ENCODE results near the gene CIDEC. TPM values are rescaled to one million over a fixed set of nuclear protein-coding genes. Genes with fewer than 3 reads are reported as not detected.
A peak's percentile ranks its signal among the peaks of the same experiment; 100 is the strongest.
"Not testable (repeated sequence)": the region's sequence is repeated elsewhere in the genome, so short reads cannot be mapped to it uniquely, and the experiment has no call there.

CIDEC gene
- total RNA-seq, 6 donors from 2014 or later, result not detected

DNA sequence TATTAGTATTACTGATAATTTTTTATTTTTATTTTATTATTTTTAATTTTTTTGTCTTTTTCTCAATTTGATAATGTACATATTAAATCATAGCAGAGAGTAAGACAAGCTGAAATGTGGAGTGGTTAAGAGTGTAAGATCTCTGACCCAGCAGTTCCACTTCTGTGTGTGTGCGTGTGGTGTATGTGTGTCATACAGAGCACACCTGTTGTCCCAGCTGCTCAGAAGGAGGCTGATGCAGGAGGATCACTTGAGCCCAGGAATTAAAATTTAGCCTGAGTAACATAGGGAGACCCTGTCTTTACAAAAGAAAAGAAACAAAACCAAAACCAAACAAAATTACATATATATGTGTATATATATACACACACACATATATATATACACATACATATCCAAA is 1.4 kb upstream of the CIDEC start:
- 92 to 97% methylated on average over 1 of the region's 1 CpG for WGBS, 2 donors
- Histone ChIP-seq H3K36me3 (no peaks in the 10 kb centered on the region), H3K27me3 (no peaks in the 10 kb centered on the region), H3K4me1 (no peaks in the 10 kb centered on the region), H3K4me3 (no peak overlapping the region), H3K27ac (no peak overlapping the region), H3K9me3 (no peaks in the 10 kb centered on the region)
- ATAC-seq (ENCODE audit: low FRiP score in 2 of 2) (no peak), DNase-seq (no peak)
- no peak for TF ChIP-seq POLR2AphosphoS5 (IDR thresholded peaks at IDR 0.05)
- TF ChIP-seq, protein P1, sequence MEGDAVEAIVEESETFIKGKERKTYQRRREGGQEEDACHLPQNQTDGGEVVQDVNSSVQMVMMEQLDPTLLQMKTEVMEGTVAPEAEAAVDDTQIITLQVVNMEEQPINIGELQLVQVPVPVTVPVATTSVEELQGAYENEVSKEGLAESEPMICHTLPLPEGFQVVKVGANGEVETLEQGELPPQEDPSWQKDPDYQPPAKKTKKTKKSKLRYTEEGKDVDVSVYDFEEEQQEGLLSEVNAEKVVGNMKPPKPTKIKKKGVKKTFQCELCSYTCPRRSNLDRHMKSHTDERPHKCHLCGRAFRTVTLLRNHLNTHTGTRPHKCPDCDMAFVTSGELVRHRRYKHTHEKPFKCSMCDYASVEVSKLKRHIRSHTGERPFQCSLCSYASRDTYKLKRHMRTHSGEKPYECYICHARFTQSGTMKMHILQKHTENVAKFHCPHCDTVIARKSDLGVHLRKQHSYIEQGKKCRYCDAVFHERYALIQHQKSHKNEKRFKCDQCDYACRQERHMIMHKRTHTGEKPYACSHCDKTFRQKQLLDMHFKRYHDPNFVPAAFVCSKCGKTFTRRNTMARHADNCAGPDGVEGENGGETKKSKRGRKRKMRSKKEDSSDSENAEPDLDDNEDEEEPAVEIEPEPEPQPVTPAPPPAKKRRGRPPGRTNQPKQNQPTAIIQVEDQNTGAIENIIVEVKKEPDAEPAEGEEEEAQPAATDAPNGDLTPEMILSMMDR (IDR thresholded peaks at IDR 0.05), result no peak
- TF ChIP-seq POLR2A (IDR thresholded peaks at IDR 0.05), result no peak

DNA sequence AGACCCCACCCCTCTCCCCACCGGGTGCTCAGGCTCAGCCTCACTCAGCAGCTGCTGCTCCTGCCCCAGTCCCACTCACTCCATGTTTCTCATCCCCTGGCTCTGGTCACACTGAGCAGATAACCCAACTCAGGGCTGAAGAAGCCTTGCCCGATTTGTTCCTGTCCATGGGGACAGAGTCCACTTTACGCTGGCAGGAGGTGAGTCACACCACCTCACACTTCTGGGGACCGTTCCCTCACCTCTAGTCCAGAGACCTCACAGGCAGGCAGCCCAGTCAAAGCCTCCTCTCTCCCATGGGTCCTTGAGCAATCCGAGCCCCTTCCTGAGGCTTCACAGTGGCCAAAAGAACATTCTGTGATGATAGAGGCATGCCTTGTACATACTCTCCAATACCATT is 1.4 kb downstream of the CIDEC start:
- TF ChIP-seq, protein P1 (IDR thresholded peaks at IDR 0.05), result no peak
- TF ChIP-seq POLR2AphosphoS5 (IDR thresholded peaks at IDR 0.05) (no peak), EP300 (IDR thresholded peaks at IDR 0.05) (no peak), POLR2A (IDR thresholded peaks at IDR 0.05) (no peak)
- Histone ChIP-seq H3K4me1 (no peaks in the 10 kb centered on the region), H3K4me3 (no peak overlapping the region), H3K27ac (no peak overlapping the region), H3K36me3 (no peaks in the 10 kb centered on the region), H3K27me3 (no peaks in the 10 kb centered on the region), H3K9me3 (no peaks in the 10 kb centered on the region)
- DNase-seq (no peak), ATAC-seq (ENCODE audit: low FRiP score in 2 of 2) (peak in 1 of 2 donors; percentile 40)
- WGBS, 2 donors, result 80 to 87% methylated on average over 5 of the region's 5 CpGs

DNA sequence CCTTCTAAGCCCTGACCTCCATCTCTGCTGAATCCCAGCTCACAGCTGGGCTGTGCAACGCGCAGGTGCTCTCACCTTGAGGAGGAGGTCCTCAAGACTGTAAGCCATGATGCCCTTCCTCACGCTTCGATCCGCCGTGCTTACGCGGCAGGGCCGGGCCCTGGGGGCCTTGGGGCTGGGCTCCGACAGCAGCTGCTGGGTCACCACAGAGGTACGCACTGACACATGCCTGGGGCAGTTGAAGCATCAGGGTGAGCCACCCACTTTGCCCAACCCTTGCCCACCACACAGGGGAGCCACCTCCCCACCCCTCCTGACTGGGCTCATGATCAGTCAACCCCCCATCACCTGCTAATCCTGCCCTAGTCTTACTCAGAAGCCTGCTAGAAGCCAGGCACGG is 3.1 kb downstream of the CIDEC start:
- Histone ChIP-seq H3K9me3 (no peaks in the 10 kb centered on the region), H3K4me1 (no peaks in the 10 kb centered on the region), H3K27me3 (no peaks in the 10 kb centered on the region), H3K36me3 (no peaks in the 10 kb centered on the region), H3K4me3 (no peak overlapping the region), H3K27ac (no peak overlapping the region)
- WGBS, 2 donors, result 90 to 92% methylated on average over 10 to 12 of the region's 12 CpGs
- TF ChIP-seq POLR2A (IDR thresholded peaks at IDR 0.05), result no peak
- no peak for TF ChIP-seq POLR2AphosphoS5 (IDR thresholded peaks at IDR 0.05)
- no peak for TF ChIP-seq EP300 (IDR thresholded peaks at IDR 0.05)
- TF ChIP-seq, protein P1 (IDR thresholded peaks at IDR 0.05), result no peak
- ATAC-seq (ENCODE audit: low FRiP score in 2 of 2) (peak in 1 of 2 donors; percentile 49), DNase-seq (peak in 1 of 2 donors; percentile 72)

DNA sequence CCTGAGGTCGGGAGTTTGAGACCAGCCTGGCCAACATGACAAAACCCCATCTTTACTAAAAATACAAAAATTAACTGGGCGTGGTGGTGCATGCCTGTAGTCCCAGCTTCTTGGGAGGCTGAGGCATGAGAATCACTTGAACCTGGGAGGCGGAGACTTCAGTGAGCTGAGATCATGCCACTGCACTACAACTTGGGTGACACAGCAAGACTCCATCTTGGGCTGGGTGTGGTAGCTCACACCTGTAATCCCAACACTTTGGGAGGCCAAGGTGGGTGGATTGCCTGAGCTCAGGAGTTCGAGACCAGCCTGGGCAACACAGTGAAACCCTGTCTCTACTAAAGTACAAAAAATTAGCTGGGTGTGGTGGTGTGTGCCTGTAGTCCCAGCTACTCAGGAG is 3.8 kb downstream of the CIDEC start:
- H3K27ac ChIP-seq; H3K4me3 ChIP-seq; ATAC-seq (ENCODE audit: low FRiP score in 2 of 2); DNase-seq; H3K9me3 ChIP-seq; H3K36me3 ChIP-seq; H3K4me1 ChIP-seq; H3K27me3 ChIP-seq: not testable (repeated sequence)
- WGBS, 2 donors, result 92 to 100% methylated on average over 4 of the region's 4 CpGs

DNA sequence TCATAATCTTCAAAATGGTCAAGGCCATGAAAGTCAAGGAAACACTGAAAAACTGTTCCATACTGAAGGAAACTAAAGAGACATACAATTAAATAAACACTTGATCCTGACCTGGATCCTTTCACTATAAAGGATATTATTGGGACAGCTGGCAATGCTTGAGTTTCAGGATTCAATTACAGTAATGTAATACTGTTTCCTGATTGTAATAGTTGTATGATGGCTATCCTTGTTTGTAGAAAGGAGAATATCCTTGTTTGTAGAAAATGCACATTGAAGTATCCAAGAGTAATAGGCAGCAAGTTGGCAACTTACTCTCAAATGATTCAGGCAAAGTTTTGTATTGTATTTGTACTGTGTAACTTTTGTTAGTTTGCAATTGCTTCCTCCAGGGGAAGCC is 4.6 kb downstream of the CIDEC start:
- ATAC-seq (ENCODE audit: low FRiP score in 2 of 2) (no peak), DNase-seq (no peak)
- Histone ChIP-seq H3K36me3 (no peaks in the 10 kb centered on the region), H3K27me3 (no peaks in the 10 kb centered on the region), H3K4me1 (no peaks in the 10 kb centered on the region), H3K9me3 (no peaks in the 10 kb centered on the region), H3K27ac (no peak overlapping the region), H3K4me3 (no peak overlapping the region)
- no peak for TF ChIP-seq EP300 (IDR thresholded peaks at IDR 0.05)
- TF ChIP-seq, protein P1 (IDR thresholded peaks at IDR 0.05), result no peak
- TF ChIP-seq POLR2AphosphoS5 (IDR thresholded peaks at IDR 0.05), result no peak
- no peak for TF ChIP-seq POLR2A (IDR thresholded peaks at IDR 0.05)

DNA sequence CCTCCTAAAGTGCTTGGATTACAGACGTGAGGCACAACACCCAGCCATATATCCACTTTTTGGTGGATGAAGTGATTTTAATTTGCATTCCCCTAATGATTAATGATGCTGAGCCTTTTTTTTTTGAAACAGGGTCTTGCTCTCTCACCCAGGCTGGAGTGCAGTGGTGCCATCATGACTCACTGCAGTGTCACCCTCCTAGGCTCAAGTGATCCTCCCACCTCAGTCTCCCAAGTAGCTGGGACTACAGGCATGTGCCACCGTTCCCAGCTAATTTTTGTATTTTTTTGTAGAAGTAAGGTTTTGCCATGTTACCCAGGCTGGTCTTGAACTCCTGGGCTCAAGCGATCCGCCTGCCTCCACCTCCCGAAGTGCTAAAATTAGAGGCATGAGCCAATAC is 8.0 kb downstream of the CIDEC start:
- not testable (repeated sequence) for H3K27me3 ChIP-seq; H3K4me3 ChIP-seq; ATAC-seq (ENCODE audit: low FRiP score in 2 of 2); H3K36me3 ChIP-seq; H3K4me1 ChIP-seq; H3K9me3 ChIP-seq; H3K27ac ChIP-seq; DNase-seq
- 96 to 99% methylated on average over 5 of the region's 5 CpGs for WGBS, 2 donors
